Panc1 (cell line): ENCODE measurements around the gene CGB2.

Experiments used
- CTCF ChIP-seq: fragments of 450-650 bp; IDR thresholded peaks from 2 replicates; pipeline ENCODE4 v1.5.1; 2017; ENCODE audit warnings: mild to moderate bottlenecking
- POLR2AphosphoS5 ChIP-seq: IDR thresholded peaks from 2 replicates; pipeline ENCODE4 v1.6.1; 2012; ENCODE audit warnings: mild to moderate bottlenecking, low read depth, low read length, moderate library complexity
- SIN3A ChIP-seq: IDR thresholded peaks from 2 replicates; pipeline ENCODE4 v1.6.1; 2012; ENCODE audit warnings: low read depth, mild to moderate bottlenecking, low read length, moderate library complexity, borderline replicate concordance; ENCODE audit not compliant: insufficient read depth

GRCh38 chr19:49022116-49022515 lies 9.6 kb upstream of the CGB2 start:
- TF ChIP-seq CTCF: no peak
- TF ChIP-seq POLR2AphosphoS5: no peak
- no peak for TF ChIP-seq SIN3A
